ENCODE measurements around the gene ABI3BP. TPM values are rescaled to one million over a fixed set of nuclear protein-coding genes. Genes with fewer than 3 reads are reported as not detected.
A peak's percentile ranks its signal among the peaks of the same experiment; 100 is the strongest.

Gene ABI3BP
- total and polyA plus RNA-seq, 2 donors = 103 to 126 TPM

DNA sequence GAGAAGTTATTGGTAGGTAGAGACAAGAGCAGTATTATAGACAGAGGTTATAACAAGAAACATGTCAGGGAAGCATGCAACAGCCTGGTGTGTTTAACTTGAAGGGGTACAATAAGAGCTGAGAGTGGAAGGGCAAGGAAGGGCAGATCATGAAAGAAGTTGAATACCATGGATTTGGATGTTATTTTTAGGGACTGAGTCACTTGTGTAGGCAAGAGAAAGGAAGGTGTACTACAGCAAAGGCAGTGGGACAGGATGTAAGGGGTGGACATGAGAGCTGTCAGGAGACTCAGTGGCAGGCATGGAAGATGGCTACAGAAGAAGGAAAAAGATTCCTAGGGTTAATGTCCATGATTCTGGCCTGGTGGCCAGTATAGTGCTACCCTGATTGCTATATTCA lies 217.6 kb downstream of the ABI3BP start:
- H3K4me1 ChIP-seq (ENCODE audit: insufficient read depth) = no peaks in the 10 kb centered on the region
- H3K36me3 ChIP-seq (ENCODE audit: insufficient read depth) = no peaks in the 10 kb centered on the region
- DNase-seq (ENCODE audit: extremely low spot score) = no peak
- no peak overlapping the region for H3K4me3 ChIP-seq (ENCODE audit: low read depth, low read length)
- H3K27ac ChIP-seq (ENCODE audit: low read depth) = no peak overlapping the region

DNA sequence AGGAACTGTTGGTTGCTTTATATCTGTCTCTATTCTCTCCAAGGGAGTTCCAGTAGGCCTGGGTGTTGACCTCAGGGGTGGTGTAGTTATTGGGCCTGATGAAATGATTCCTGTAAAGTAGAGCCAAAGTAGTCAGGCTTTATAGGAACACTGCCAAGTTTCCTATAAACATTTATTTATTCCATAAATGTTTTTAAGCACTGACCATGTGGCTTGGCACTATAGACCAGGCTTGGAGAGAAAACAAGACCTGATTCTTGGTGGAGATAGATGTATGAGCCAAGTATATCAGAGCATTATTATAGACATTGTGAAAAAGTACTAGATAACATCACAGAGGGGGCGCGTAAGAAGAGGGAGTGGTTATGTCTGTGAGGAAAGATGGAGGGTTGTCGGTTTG lies 218.0 kb downstream of the ABI3BP start:
- Histone ChIP-seq H3K4me1 (ENCODE audit: insufficient read depth) (no peaks in the 10 kb centered on the region), H3K27ac (ENCODE audit: low read depth) (no peak overlapping the region), H3K4me3 (ENCODE audit: low read depth, low read length) (no peak overlapping the region), H3K36me3 (ENCODE audit: insufficient read depth) (no peaks in the 10 kb centered on the region)
- 68% methylated on average over 3 of the region's 3 CpGs for whole genome bisulfite sequencing
- no peak for DNase-seq (ENCODE audit: extremely low spot score)

DNA sequence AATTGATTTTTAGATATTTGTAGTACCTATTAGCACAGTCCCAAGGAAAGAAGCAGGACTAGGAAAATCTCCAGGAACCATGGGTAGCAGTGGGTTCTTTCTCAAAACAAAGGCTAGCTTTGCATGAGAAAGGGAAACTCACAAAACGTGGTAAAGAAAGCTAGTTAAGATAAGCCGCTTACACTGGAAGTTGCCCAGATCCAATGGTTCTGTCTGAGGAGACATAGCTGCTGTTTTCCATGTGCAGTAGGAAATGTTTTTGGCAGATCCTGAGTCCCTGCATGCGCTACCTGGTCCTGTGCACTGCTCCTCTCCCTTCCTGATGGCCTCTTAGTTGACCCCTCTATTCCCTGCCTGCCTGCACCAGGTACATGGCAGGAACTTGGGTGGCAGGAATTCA lies 223.5 kb downstream of the ABI3BP start:
- H3K4me1 ChIP-seq (ENCODE audit: insufficient read depth) = no peaks in the 10 kb centered on the region
- H3K27ac ChIP-seq (ENCODE audit: low read depth) = no peak overlapping the region
- 82% methylated on average over 3 of the region's 3 CpGs for WGBS
- no peak overlapping the region for H3K4me3 ChIP-seq (ENCODE audit: low read depth, low read length)
- no peaks in the 10 kb centered on the region for H3K36me3 ChIP-seq (ENCODE audit: insufficient read depth)
- DNase-seq (ENCODE audit: extremely low spot score) = no peak

DNA sequence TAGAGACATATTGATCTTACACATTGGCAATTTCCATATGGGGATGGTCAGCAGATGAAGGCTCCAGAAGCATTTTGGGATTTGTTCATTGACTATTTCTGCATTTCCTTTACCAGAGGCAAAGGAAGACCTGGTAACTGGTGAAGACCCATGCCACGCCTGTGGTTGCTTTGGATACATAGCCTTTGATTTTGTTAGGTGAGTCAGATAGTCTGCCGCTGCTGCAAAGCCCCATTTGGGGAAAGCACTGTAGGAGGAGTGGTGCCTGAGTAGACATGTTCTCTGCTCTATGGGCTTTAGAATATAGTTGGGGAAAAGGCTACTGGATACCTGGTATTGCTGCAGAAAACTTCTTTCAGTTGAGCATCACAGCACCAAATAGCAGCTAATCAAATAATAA lies 227.2 kb downstream of the ABI3BP start:
- no peak overlapping the region for H3K4me3 ChIP-seq (ENCODE audit: low read depth, low read length)
- H3K36me3 ChIP-seq (ENCODE audit: insufficient read depth) = no peaks in the 10 kb centered on the region
- no peak for DNase-seq (ENCODE audit: extremely low spot score)
- H3K4me1 ChIP-seq (ENCODE audit: insufficient read depth) = no peaks in the 10 kb centered on the region
- no peak overlapping the region for H3K27ac ChIP-seq (ENCODE audit: low read depth)
- WGBS = 94% methylated on average over 2 of the region's 2 CpGs

DNA sequence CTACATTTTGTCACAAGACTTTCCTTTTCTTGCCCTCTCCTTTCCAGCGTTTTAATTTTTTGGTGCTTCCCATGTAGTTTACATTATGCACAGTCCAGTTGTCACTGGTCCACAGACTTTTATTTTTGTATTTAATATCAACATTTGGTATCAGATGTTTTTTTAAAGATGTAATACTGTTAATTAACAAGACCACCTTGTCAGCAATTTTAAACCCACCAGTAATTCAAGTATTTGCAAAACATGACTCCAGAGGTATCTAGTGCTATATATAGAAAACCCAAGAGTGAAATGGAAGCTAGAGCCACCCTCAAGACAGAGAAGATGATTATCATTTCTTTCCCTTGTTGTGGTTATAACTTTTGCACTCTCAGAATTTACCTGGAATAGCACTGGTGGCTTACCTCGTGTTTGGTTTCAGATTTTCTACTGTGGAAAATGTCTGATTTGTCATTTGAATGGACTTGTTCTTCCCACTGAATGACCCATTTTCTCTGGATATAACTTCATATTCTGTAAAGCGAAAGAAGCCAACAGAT lies 227.7 kb downstream of the ABI3BP start:
- 89% methylated on average over 3 of the region's 3 CpGs for WGBS
- Histone ChIP-seq H3K4me1 (ENCODE audit: insufficient read depth) (no peaks in the 10 kb centered on the region), H3K36me3 (ENCODE audit: insufficient read depth) (no peaks in the 10 kb centered on the region), H3K27ac (ENCODE audit: low read depth) (no peak overlapping the region), H3K4me3 (ENCODE audit: low read depth, low read length) (no peak overlapping the region)
- no peak for DNase-seq (ENCODE audit: extremely low spot score)

DNA sequence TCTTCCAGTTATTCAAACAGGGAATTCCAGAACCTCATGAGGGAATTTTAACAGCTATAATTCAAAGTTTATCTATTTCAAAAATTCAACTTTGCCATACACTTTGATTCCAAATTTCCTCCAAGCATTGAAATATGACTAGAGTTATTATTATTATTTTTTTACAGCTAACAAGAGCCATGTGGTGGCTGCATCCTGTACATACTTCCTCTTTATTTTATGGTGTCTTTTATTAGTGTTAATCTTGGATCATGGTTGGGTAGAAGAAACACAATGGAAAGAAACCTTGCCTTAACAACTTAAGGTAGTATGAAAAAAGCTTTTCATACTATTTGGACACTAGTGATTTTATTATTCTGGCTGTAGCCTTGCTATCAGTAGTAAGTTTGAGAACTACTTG lies 231.3 kb downstream of the ABI3BP start:
- no peak overlapping the region for H3K27ac ChIP-seq (ENCODE audit: low read depth)
- H3K4me3 ChIP-seq (ENCODE audit: low read depth, low read length) = no peak overlapping the region
- H3K36me3 ChIP-seq (ENCODE audit: insufficient read depth) = no peaks in the 10 kb centered on the region
- H3K4me1 ChIP-seq (ENCODE audit: insufficient read depth) = no peaks in the 10 kb centered on the region
- no peak for DNase-seq (ENCODE audit: extremely low spot score)

DNA sequence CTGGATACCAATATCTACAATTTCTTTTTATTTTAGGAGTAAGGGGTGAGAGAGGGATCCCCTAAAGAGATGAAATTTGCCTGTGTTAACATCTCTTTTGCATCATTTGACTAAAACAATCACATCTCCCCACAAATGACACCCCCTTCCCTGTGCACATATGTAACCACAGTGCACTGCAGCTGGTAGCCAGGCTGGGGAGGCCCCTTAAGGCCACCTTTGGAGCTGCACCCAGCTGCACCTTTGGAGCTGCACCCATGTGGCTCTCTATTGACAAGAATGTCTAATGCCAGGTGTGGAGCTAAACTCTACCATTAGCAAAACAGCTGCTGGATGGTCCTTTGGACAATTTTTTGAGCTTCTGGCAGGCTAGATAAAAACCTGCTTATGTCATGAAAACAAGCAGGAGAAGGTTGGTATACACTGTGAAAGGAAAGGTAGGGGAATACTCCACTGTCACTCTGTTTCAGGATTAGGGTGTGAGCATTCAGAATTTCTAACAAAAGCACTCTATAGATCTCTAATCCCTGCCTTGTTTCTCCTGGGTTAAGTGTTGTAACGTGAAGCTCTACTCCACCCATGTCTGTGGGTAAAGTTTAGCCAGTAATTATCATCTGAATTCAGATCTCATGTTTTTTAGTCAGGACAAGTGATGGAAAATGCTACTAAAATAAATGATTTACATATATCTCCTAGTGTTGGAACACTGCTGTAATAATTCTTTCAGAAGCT lies 231.8 kb downstream of the ABI3BP start:
- WGBS = 65% methylated on average over 1 of the region's 1 CpG
- no peak overlapping the region for H3K4me3 ChIP-seq (ENCODE audit: low read depth, low read length)
- no peaks in the 10 kb centered on the region for H3K36me3 ChIP-seq (ENCODE audit: insufficient read depth)
- no peak for DNase-seq (ENCODE audit: extremely low spot score)
- H3K27ac ChIP-seq (ENCODE audit: low read depth) = no peak overlapping the region
- H3K4me1 ChIP-seq (ENCODE audit: insufficient read depth) = no peaks in the 10 kb centered on the region

DNA sequence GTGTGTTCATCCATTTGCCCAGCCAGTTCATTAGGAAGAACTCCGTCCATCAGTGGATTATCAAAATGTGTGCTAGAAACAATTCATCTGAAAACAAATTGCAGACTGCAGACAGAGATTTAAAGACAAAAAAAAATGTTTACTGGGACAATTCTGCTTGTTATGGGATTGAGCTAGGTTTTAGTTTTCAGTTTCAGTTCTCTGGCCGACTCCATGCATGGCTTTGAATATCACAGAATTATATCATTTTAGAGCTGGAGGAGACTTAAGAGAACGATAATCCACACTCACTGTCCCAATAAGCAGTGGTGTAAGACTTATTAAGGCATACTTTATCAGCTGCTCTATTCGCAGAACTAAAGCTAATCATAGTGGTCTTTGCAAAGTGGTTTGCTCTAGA lies 232.8 kb downstream of the ABI3BP start:
- peak overlapping the region; percentile 38 for H3K27ac ChIP-seq (ENCODE audit: low read depth)
- H3K4me3 ChIP-seq (ENCODE audit: low read depth, low read length) = no peak overlapping the region
- H3K36me3 ChIP-seq (ENCODE audit: insufficient read depth) = no peaks in the 10 kb centered on the region
- 43% methylated on average over 4 of the region's 4 CpGs for WGBS
- no peaks in the 10 kb centered on the region for H3K4me1 ChIP-seq (ENCODE audit: insufficient read depth)
- no peak for DNase-seq (ENCODE audit: extremely low spot score)

DNA sequence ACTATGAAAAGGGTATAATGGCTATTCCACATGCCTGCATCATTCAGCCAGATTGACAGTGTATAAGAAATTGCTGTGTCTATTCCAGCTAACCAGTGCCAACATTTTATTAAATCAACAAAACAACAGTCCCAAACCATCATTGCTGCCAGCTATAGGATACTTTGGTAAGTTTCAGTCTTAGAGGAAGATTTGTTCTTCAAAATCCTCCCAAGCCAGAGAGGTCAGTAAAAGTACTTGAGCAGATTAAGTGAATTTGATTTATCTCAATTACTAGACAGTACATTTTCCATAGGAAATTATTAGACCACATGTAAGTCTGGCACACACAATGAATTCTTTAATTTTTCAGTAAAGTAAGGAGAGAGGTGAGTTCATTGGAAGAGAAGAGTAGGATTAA lies 233.3 kb downstream of the ABI3BP start:
- Histone ChIP-seq H3K4me1 (ENCODE audit: insufficient read depth) (no peaks in the 10 kb centered on the region), H3K4me3 (ENCODE audit: low read depth, low read length) (no peak overlapping the region), H3K36me3 (ENCODE audit: insufficient read depth) (no peaks in the 10 kb centered on the region), H3K27ac (ENCODE audit: low read depth) (peak overlapping the region; percentile 38)
- DNase-seq (ENCODE audit: extremely low spot score) = no peak

DNA sequence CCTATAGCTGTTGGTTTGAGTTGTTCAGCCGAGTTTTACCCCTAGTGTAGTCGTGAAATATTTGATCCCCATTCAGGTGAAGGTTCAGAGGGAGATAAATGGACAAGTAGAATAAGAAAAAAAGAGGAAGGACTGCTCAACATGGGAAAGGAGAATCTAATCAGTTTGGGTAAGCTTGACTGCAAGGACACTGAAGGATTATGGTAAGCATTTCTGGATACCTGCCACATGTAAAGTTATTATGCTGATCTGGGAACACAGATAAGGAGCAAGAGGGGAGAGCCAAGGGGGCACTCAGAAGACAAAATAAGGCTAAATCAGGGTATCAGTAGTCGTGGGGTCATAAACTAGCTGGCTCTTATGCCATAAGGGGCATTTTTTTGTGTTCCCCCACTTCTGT lies 234.1 kb downstream of the ABI3BP start:
- 44% methylated on average over 3 of the region's 3 CpGs for WGBS
- DNase-seq (ENCODE audit: extremely low spot score) = no peak
- H3K4me3 ChIP-seq (ENCODE audit: low read depth, low read length) = no peak overlapping the region

DNA sequence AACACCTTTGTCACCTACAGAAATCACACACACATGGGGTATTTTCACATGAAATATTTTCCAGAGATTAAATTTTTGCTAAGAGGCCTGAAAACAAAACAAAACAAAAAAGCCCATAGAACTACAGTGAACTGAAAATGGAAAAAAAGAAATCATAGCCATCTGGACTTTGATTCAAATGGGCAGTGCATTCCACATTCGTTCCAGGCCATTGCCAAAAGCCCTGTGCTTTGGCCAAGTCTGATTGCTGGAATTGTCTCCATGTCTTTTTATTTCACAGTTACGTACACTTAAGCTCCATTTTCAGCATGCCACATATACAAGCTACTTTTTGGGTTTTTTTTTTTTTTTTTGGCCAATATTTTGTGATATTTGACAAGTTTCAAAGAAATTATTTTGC lies 236.8 kb downstream of the ABI3BP start:
- DNase-seq (ENCODE audit: extremely low spot score) = no peak
- no peaks in the 10 kb centered on the region for H3K36me3 ChIP-seq (ENCODE audit: insufficient read depth)
- no peaks in the 10 kb centered on the region for H3K4me1 ChIP-seq (ENCODE audit: insufficient read depth)
- WGBS = 36% methylated on average over 2 of the region's 2 CpGs
- H3K27ac ChIP-seq (ENCODE audit: low read depth) = no peak overlapping the region
- no peak overlapping the region for H3K4me3 ChIP-seq (ENCODE audit: low read depth, low read length)

More for the DNA sequence above, 234.1 kb downstream of the ABI3BP start:
- Histone ChIP-seq H3K36me3 (ENCODE audit: insufficient read depth) (no peaks in the 10 kb centered on the region), H3K4me1 (ENCODE audit: insufficient read depth) (no peaks in the 10 kb centered on the region), H3K27ac (ENCODE audit: low read depth) (no peak overlapping the region)

DNA sequence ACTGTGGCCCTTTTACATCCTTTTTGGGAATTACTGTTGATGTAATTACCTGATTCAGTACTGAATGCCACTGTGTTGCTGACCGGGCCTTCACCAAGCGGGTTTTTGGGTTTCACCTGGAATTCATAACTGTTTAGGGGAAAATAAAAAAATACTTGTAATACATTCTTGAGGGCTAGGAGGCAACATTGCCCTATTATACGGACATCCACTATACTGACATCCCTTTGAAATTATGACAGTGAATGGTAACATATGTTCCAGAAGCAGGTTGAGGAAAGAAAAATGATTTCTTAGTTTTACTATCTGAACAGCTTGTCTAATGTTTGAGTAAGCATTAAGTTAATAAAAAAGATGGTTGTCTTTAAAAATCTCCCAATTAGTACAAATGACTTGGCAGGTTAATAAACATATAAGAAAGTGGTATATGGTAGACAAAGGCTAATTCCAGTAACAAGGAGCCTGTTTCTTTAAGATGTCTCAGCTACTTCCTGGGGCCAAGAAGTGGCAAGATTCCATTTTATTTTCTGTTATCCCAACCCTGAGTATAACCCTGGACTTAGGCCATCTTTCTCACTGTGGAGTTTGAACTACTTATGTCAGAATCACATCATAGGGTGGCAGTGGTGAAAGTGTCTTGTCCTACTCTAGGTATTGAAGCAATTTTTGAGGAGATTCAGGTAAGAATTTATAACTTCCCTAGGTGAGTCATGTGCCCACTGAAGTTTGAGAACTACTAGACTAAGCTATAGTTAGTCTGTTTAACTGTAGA lies 238.5 kb downstream of the ABI3BP start:
- H3K36me3 ChIP-seq (ENCODE audit: insufficient read depth) = no peaks in the 10 kb centered on the region
- no peak overlapping the region for H3K4me3 ChIP-seq (ENCODE audit: low read depth, low read length)
- 61% methylated on average over 3 of the region's 3 CpGs for WGBS
- no peaks in the 10 kb centered on the region for H3K4me1 ChIP-seq (ENCODE audit: insufficient read depth)
- no peak for DNase-seq (ENCODE audit: extremely low spot score)
- no peak overlapping the region for H3K27ac ChIP-seq (ENCODE audit: low read depth)

DNA sequence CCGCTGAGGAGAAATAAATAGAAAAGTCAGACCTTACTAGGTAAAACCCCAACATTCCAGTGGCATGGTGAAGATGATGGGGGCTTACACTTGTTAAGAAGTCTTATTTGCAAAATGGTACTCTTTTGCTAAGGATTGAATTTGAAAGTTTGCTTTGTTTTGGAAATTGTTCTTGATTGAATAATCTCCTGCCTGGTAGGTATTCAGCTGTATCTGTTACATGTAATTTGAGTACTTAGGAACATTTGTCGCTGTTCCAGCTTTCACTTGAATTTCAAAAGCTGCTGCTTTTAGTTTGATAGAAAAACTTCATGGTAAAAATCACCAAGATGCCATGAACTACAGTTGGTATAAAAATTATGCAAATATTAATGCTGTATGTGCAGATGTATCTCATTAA lies 239.4 kb downstream of the ABI3BP start:
- 78% methylated on average over 2 of the region's 2 CpGs for WGBS
- Histone ChIP-seq H3K4me1 (ENCODE audit: insufficient read depth) (no peaks in the 10 kb centered on the region), H3K27ac (ENCODE audit: low read depth) (no peak overlapping the region), H3K36me3 (ENCODE audit: insufficient read depth) (no peaks in the 10 kb centered on the region), H3K4me3 (ENCODE audit: low read depth, low read length) (no peak overlapping the region)
- no peak for DNase-seq (ENCODE audit: extremely low spot score)

DNA sequence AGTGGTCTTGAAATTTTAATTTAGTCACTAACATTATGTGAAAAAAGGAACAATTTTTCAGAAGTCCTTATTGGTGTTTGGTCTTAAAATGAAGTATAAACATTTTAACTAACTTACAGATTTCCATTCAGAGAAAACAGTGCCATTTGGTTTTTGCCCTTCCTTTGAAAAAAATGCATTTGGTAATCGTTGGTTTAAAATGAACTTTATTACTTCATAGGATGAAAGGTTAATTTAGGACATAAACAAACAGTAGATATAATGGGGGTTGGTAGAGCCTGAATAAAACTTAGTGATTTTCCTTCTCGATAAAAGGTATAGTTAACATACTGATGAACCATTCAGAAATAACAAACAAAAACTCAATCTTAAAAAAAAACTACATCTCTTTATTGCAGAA lies 244.3 kb downstream of the ABI3BP start:
- WGBS = 26% methylated on average over 2 of the region's 2 CpGs
- Histone ChIP-seq H3K4me1 (ENCODE audit: insufficient read depth) (no peaks in the 10 kb centered on the region), H3K27ac (ENCODE audit: low read depth) (no peak overlapping the region), H3K36me3 (ENCODE audit: insufficient read depth) (peaks cover 4% of the 10 kb centered on the region), H3K4me3 (ENCODE audit: low read depth, low read length) (no peak overlapping the region)
- DNase-seq (ENCODE audit: extremely low spot score) = no peak
